Measurements from ENCODE around the gene SERINC2. TPM values are rescaled to one million over a fixed set of nuclear protein-coding genes. Genes with fewer than 3 reads are reported as not detected.

The SERINC2 gene
- 50.1 TPM for total RNA-seq (2021; ENCODE audit: unreplicated experiment)
- 90.0 and 93.0 TPM in 2 replicates for polyA plus RNA-seq (2012)
- percentile 66 among the genes with signal in this experiment for Bru-seq, nascent RNA
- percentile 76 among the genes with signal in this experiment for BruChase-seq, experiment 1, labeled RNA remaining after a 6-hour chase
- percentile 80 among the genes with signal in this experiment for BruChase-seq, experiment 2, labeled RNA remaining after a 2-hour chase
- long read RNA-seq, transcript SERINC2-201 (10 exons, 1,997 nt) = major isoform, 60 of 94 reads
- long read RNA-seq, partial matches to known transcripts = 24 of 94 reads
- long read RNA-seq, other reads (novel, unspliced or antisense) = 10 of 94 reads

GRCh38 chr1:31412732-31413404, at the start of gene SERINC2:
TSS of gene SERINC2 (plus strand) at chr1:31413213. CDS start at chr1:31413266, 53 bp downstream.
- CTCF ChIA-PET = interaction anchor here (0.9 to 2.6 kb wide), 2 partner anchors 16 to 18 kb away, joined by 3 to 10 read pairs; no protein-coding TSS in a partner anchor
- DNase-seq (ENCODE audit: low read depth, low spot score) (no peak), ATAC-seq (peak; percentile 89)
- intact Hi-C loops (cut with micrococcal nuclease) = no loop called here
- peak within 1 kb of the TSS; percentile 97 for H3K4me2 ChIP-seq (ENCODE audit: low read length)
- H3K27me3 ChIP-seq (ENCODE audit: insufficient read depth, low read length) = no peaks in the 10 kb centered on the region
- H4K20me1 ChIP-seq (ENCODE audit: insufficient read depth) = no peaks in the 10 kb centered on the region
- POLR2A ChIA-PET = no interaction called here
- peak within 1 kb of the TSS; percentile 57 for H2AFZ ChIP-seq (ENCODE audit: low read depth, low read length, poor library complexity, severe bottlenecking)
- H3K4me1 ChIP-seq (ENCODE audit: control insufficient read depth in 1 of 2, insufficient read depth in 2 of 2, low read length in 2 of 2) = peaks cover 8 to 40% of the 10 kb centered on the region in 2 experiments; a peak in 3 of 4 replicates
- H3K9ac ChIP-seq (ENCODE audit: low read length) = peak within 1 kb of the TSS; percentile 87
- H3K36me3 ChIP-seq (ENCODE audit: control insufficient read depth in 1 of 2, insufficient read depth in 2 of 2, low read length in 2 of 2) = no peaks in the 10 kb centered on the region
- TF ChIP-seq MAX (IDR thresholded peaks at IDR 0.05) = no peak
- TF ChIP-seq EZH2phosphoT487 (IDR thresholded peaks at IDR 0.05; ENCODE audit: borderline replicate concordance) = no peak
- peak; percentile 79 for TF ChIP-seq POLR2AphosphoS5 (IDR thresholded peaks at IDR 0.05; ENCODE audit: low read depth, low read length)
- no peak for TF ChIP-seq RAD21 (IDR thresholded peaks at IDR 0.05; ENCODE audit: low read depth)
- TF ChIP-seq EZH2 (IDR thresholded peaks at IDR 0.05) = no peak
- TF ChIP-seq ZFX (IDR thresholded peaks at IDR 0.05) = peak; percentile 34
- TF ChIP-seq SRF (IDR thresholded peaks at IDR 0.05; ENCODE audit: low read depth) = no peak
- TF ChIP-seq SP1 (IDR thresholded peaks at IDR 0.05; ENCODE audit: low read depth) = no peak
- peak; percentile 35 for TF ChIP-seq POLR2A (IDR thresholded peaks at IDR 0.05; ENCODE audit: borderline replicate concordance, extremely low read depth, insufficient read depth, insufficient read length)
- no peaks in the 10 kb centered on the region for H3K9me3 ChIP-seq (ENCODE audit: control insufficient read depth in 1 of 2, insufficient read depth in 1 of 2, low read depth in 1 of 2, low read length in 2 of 2)
- H3K27ac ChIP-seq (ENCODE audit: low read depth, low read length) = peak within 1 kb of the TSS; percentile 66
- peak within 1 kb of the TSS; percentile 84 to 98 for H3K4me3 ChIP-seq (replicated peaks in 1 of 2; ENCODE audit: low read depth in 1 of 2, low read length in 2 of 2)
- H3K9me2 ChIP-seq (ENCODE audit: insufficient read depth) = no peaks in the 10 kb centered on the region
- peaks cover 13% of the 10 kb centered on the region; the same call in 1 of the 2 replicates for H3K79me2 ChIP-seq (ENCODE audit: insufficient read depth, low read length)
- BruUV-seq (replicated peaks) = no TSS peak
- RAD21 ChIA-PET (ENCODE audit: low non-redundant PET in 1 of 2, low total read pairs in 2 of 2, uncharacterized antibody in 2 of 2, unreplicated experiment in 2 of 2) = no interaction called here

All from HCT116 (cell line).